GM19467 (cell line): ENCODE data around the gene SRI.
"Not testable (repeated sequence)": the region's sequence is repeated elsewhere in the genome, so short reads cannot be mapped to it uniquely, and the experiment has no call there.

Experiments used
- ATAC-seq: cut with Tn5 transposase; IDR thresholded peaks from one replicate; pipeline ENCODE4 v1.9.1; 2021; ENCODE audit warnings: mild to moderate bottlenecking, moderate library complexity; ENCODE audit not compliant: unreplicated experiment

Gene SRI

GRCh38 chr7:88184848-88185304 lies 35.0 kb downstream of the SRI start:
- no peak for ATAC-seq

- ATAC-seq, result no peak
Measured at GRCh38 chr7:88183051-88183450, 36.8 kb downstream of the SRI start.

GRCh38 chr7:88176190-88176589 lies 43.6 kb downstream of the SRI start:
- ATAC-seq, result no peak

- no peak for ATAC-seq
Measured at GRCh38 chr7:88172842-88173241, 47.0 kb downstream of the SRI start.

- ATAC-seq, result no peak
Measured at GRCh38 chr7:88169717-88170320, 50.0 kb downstream of the SRI start.

GRCh38 chr7:88167721-88168120 lies 52.1 kb downstream of the SRI start:
- no peak for ATAC-seq

- ATAC-seq, result no peak
Measured at GRCh38 chr7:88167223-88167622, 52.6 kb downstream of the SRI start.

- no peak for ATAC-seq
Measured at GRCh38 chr7:88165697-88166096, 54.1 kb downstream of the SRI start.

GRCh38 chr7:88159741-88160140 lies 60.1 kb downstream of the SRI start:
- not testable (repeated sequence) for ATAC-seq

- no peak for ATAC-seq
Measured at GRCh38 chr7:88156356-88156755, 63.5 kb downstream of the SRI start.

- no peak for ATAC-seq
Measured at GRCh38 chr7:88155756-88156155, 64.1 kb downstream of the SRI start.
